HG02981 (cell line): Measurements from ENCODE around the gene SLC6A20.

Source experiments
- ATAC-seq: cut with Tn5 transposase; IDR thresholded peaks from one replicate; pipeline ENCODE4 v1.9.1; 2021; ENCODE audit warnings: mild to moderate bottlenecking, moderate library complexity; ENCODE audit not compliant: unreplicated experiment

The SLC6A20 gene

DNA sequence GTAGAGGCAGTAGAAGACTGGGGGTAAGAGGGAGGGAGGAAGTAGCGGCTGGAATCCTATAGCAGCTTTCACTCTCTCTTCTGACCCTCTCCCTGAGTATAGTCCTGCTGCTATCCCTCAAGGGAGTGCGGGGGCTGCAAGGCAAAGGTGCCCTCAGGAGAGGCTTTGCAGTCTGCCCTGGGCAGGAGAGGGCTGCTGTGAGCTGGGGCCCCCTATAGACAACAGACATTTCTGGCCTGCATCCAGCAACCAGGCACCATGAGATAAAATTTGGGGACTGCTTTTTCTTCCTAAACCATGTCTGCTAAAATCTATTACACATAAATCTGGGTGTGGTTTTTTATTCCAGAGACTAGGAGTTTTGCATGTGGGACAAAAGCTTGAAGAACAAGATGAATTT lies 59.1 kb downstream of the SLC6A20 start:
- no peak for ATAC-seq

DNA sequence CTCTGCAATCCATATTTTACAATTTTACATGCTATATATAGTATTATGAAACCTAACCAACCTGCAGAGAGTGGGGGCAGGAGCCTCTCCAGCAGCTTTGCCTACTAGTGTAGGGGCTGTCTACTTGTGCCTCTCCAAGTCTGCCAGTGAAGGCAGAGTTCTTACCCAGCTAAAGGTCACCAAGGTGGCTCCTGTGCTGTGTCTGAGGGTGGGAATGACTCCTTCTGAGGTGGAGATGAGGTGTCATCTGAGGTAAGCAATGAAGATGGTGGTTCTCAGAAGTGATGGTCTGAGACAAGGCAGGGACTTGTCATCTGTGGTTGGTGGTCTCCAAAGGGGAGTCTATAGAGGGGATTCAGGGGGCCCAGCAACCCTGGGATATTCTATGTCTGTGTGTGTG lies 59.6 kb downstream of the SLC6A20 start:
- no peak for ATAC-seq

DNA sequence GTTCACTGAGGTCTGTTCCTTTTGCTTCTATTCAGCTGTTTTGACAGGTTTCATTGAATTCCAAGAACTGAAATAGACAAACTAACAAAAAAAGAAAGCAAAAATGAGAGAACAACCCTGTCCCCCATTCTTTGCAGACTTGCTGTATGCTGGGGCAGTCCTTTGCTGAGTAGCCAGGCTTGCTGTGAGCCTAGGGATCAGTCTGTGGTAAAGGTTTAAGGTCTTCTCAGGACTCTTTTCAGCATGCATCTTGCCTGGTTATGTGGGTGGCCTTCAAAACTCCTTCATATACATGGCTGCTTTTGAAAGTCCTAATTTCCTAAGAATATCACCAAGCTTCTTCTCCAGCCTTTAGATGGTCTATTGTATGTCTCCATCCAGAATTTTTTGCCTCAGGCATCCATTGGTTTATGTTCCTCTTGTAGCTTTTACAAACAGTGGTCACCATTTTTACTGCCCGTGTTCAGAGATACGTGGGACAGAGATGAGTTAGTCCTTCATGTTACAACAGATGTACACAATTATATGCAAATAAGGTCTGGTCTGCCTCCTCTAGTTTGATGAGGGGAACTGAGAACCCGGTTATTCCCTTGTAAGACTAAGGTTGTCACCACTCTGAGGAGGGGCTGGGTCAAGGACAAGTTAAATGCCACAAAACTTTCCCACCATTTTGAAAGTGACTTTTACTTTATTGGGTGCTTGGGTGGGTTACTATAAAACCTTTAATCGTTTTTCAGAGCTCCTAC lies 65.8 kb downstream of the SLC6A20 start:
- no peak for ATAC-seq

DNA sequence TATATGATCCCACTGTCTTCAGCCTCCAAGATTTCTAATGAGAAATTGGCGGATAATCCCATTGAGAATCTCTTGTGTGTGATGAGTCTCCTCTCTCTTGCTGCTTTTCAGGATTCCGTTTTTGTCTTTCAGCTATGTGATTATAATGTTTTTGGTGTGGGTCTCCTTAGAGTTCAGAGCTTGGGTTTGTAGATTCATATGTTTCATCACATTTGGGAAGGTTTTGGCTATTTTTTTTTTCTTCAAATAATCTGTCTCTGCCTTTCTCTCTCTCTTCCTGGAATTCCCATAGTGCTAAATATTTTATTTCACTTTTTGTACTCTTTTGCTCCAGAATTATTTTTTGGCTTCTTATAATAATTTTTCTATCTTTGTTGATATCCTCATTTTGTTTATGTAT lies 66.7 kb downstream of the SLC6A20 start:
- no peak for ATAC-seq

DNA sequence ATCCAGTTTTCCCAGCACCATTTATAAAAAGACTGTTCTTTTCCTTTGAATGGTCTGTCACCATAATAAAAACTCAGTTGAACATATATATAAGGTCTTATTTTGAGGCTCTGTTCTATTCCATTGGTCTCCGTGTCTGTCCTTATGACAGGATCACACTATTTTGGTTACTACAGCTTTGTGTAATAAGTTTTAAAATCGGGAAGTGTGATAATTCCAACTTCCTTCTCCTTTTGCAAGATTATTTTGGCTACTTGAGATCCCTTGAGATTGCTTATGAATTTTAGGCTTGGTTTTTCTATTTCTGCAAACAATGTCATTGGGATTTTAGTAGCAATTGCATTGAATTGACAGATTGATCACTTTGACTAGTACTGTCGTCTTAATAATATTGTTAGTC lies 71.4 kb downstream of the SLC6A20 start:
- ATAC-seq = no peak

DNA sequence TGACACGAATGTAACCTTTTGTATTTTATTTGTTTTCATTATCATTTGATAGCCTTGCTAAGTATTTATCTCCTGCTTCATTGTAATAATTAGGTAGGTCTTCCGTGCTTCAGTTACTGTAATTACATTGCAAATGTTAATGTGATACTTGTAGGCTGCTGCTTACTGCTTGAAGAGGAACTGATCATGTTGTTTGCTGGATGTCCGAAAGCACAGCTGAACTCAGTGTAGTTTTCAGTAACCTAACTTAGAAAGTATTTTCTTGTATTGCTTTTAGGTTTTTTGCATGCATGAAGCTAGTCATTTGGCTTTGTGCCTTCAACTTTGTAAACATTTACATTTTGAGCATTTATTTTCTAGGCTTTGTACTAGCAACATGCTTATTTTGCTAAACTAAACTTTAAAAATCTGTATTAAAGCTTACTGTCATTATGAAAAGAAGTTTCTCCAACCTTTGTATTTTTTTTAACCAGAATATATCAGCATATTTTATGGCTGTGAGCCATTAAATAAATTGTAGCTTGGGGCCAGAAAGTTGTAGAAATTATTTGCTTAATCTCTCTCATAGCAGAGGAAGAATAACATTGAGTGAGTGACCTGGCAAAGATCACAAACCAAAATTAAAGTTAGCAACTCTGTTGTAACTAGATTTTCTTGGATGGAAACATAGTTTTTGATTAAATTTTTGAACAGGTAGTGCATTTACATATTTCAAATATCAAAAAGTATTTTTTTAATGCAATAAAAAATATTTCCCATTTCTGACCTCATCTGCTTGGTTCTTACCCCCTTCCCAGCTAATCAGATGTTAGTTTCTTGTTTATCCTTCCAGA lies 76.5 kb downstream of the SLC6A20 start:
- no peak for ATAC-seq

DNA sequence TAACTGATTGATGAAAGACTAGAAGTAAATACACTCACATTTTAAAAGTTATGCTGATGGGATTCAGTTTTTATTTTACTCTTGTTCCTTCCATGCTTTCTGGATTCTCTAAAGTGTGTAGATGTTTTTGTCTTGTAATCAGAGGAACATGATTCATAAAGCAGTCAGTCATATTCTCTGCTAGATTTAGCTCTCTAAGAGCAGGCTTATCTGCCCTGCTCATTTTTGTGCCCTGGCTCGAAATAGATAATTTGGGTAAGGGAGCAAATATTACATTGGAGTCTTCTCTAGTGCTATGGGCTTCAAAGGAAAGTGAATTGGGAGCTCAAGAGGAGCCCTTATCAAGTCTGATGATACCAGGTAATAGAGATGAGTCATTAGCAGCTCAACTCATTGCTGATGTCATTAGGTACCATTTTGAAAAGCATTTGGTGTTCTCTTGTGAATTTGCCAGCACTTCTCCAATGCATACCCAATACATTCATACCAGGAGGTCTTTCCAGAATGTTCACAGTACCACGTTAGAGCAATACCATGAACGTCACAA lies 79.5 kb downstream of the SLC6A20 start:
- ATAC-seq = no peak

DNA sequence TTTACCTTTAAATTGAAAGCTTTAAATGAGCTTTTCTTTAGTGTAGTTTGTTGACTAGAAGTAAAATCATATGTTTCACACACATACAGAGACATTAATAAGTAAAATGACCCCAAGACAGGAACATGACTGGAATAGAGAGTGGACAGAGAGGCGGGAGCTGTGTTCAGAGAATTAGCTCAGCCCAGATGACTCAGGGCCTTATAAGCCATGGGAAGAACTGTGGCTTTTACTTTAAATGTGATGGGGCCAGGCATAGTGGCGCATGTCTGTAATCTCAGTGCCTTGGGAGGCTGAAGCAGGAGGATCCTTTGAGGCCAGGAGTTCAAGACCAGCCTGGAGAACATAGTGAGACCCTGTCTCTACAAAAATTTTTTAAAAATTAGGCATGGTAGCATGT lies 80.4 kb downstream of the SLC6A20 start:
- no peak for ATAC-seq

DNA sequence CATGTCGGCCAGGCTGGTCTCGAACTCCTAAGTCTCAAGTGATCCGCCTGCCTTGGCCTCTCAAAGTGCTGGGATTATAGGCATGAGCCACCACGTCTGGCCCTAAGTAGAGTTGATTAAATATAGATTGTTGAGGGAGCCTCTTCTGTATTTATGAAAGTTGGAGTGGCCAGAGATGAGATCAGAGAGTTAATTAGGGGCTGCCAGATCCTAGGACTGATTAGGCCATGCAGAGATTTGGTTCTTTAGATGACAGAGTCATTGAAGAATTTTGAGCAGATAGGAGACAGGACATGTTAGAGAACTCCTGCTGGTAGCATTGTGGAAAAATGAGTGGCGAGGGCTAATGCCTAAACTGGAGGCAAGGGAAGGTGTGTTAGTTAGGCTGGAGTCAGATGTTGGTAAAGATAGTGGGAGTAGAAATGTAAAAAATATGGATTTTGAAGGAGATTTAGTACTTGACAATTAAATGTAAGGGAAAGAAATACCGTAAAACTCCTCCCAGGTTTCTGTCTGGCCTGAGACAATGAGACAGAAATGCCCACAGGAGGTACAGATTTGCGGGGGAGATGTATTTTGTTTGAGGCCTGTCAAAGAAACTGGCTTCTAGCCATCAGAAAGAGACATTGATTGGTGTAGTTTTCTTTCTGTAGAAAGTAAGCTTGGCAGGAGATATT lies 83.8 kb downstream of the SLC6A20 start:
- ATAC-seq = no peak

DNA sequence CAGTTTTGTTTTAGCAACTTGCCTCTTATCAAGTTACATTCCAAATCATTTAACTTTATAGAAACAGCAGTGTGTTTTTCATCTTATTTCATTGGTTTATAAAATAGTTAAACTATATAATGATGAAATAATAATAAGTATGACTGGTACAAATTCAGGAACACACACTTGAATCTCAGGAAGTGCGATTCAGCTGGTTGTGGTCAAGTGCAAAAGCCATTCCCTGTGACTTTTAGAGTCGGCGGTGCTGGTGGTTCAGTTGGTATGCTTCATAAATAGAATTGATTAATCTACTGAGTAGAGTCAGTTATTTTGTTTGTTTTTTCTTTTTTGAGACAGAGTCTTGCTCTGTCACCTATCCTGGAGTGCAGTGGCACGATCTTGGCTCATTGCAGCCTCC lies 84.4 kb downstream of the SLC6A20 start:
- ATAC-seq = no peak

DNA sequence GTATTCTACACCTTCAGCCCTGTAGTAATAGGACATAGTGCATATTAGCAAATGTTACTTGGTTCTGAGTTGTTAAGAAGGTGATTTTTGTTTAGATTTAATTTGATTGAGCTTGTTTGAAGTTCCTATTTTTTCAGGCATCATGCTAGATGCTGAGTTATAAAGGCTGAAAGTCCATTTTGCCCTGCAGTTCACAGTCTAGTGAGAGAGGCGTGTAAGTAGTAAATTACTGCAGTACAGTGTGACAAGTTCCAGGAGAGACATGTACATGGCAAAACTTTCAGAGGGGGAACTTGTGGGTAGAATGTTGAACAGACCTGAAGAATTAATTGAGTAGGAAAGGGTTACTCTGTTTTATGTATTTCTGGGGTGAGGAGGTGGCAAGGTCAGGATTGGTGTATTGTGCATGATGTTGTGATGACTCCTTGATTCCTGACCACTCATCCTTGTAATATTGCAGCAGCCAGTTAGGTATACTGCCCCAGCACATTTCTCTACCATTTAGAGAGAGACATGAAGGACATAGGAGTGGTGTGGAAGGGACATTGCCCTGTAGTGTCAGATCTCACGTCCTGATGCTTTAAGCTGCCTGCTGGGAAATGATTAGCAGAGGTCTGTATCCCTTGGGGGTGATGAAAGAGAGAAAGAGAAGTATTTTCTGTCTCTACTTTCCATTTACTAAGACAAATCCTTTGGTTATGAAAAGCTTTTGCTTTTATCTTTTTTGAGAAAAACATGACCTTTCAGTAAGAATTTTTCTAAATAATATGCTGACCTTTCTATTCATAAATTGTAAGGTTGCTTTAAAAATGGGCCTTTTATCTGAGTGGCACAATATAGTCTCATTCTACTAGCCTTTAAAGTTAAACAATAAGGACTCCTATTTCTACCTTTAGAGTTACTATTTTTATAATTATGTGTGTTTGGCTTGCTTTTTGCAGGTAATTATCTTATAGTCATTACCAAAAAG lies 90.2 kb downstream of the SLC6A20 start:
- no peak for ATAC-seq
